BLaER1 (cell line): ENCODE data around the gene DDX49.
"Not testable (repeated sequence)": the region's sequence is repeated elsewhere in the genome, so short reads cannot be mapped to it uniquely, and the experiment has no call there.

ENCODE experiments used
- H3K27ac ChIP-seq: shearing (Covaris generic); formaldehyde crosslinking; 2 replicates; pipeline ENCODE4 v1.8.1; 2022
- H3K27me3 ChIP-seq: shearing (Covaris generic); formaldehyde crosslinking; 2 replicates; pipeline ENCODE4 v1.8.1; 2022
- H3K36me3 ChIP-seq: shearing (Covaris generic); formaldehyde crosslinking; 2 replicates; pipeline ENCODE4 v1.8.1; 2022
- H3K4me1 ChIP-seq: shearing (Covaris generic); formaldehyde crosslinking; 2 replicates; pipeline ENCODE4 v1.8.1; 2022
- H3K4me2 ChIP-seq: shearing (Covaris generic); formaldehyde crosslinking; 2 replicates; pipeline ENCODE4 v1.8.1; 2022
- H3K4me3 ChIP-seq: shearing (Covaris generic); formaldehyde crosslinking; 2 replicates; pipeline ENCODE4 v1.8.1; 2022
- H3K9ac ChIP-seq: shearing (Covaris generic); formaldehyde crosslinking; 2 replicates; pipeline ENCODE4 v1.8.1; 2022
- H3K9me3 ChIP-seq: shearing (Covaris generic); formaldehyde crosslinking; 2 replicates; pipeline ENCODE4 v1.8.1; 2022
- H4K20me1 ChIP-seq: shearing (Covaris generic); formaldehyde crosslinking; 2 replicates; pipeline ENCODE4 v1.8.1; 2022
- Cebpa-rat ChIP-seq: shearing (Covaris generic); IDR thresholded peaks from 2 replicates; pipeline ENCODE4 v1.8.1; 2022

DDX49 gene

DNA sequence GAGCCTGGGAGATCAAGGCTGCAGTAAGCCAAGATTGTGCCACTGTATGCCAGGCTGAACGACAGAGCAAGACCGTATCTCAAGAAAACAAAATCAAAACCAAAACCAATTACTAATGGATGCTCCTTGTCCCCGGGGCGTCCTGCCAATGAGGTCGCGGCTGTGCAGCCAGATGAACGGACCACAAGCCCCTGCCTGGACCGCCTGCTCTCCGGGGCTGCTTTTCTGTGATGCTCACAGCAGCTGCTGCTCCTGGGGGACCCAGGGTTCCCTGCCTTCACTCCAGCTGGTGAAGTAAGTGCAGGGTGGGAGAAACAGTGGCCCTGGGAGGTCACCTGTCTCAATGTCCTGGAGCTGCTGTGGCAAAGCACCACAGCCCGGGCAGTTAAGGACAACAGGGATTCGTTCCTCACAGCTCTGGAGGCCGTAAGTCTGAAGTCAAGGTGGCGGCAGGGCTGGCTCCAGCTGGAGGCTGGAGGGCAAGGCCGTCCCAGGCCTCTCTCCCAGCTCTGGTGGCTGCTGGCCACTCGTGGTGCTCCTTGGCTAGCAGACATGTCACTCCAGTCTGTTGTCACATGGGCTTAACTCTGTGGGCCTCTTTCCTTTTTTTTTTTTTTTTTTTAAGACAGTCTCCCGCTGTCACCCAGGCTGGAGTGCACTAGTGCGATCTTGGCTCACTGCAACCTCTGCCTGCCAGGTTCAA lies 10.4 kb upstream of the DDX49 start:
- H3K4me2 ChIP-seq: no peak overlapping the region
- H3K9ac ChIP-seq: no peak overlapping the region
- peaks cover 95% of the 10 kb centered on the region for H3K36me3 ChIP-seq
- H3K27me3 ChIP-seq: no peaks in the 10 kb centered on the region
- no peaks in the 10 kb centered on the region for H3K9me3 ChIP-seq
- peaks cover 16% of the 10 kb centered on the region for H3K4me1 ChIP-seq
- no peak overlapping the region for H3K4me3 ChIP-seq
- no peak for TF ChIP-seq Cebpa-rat
- H4K20me1 ChIP-seq: peaks cover 59% of the 10 kb centered on the region
- H3K27ac ChIP-seq: no peak overlapping the region

DNA sequence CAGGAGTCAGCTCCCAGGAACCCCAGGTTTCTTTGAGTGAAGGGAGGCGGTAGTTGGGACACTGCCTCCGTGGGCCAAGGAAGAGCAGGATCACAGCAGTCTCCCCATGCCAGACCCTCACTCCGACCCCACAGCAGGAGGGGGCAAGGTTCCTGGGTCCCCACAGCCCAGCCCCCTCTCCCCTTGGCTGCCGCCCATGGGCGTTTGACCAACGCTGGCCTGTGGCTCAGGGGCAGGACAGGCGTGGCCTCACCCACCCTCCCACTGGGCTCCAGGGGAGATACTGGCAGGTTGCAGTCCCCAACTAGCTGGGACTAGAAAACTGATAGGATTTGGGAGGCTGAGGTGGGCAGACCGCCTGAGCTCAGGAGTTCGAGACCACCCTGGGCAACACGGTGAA lies 9.5 kb upstream of the DDX49 start:
- no peak overlapping the region for H3K4me3 ChIP-seq
- H3K9ac ChIP-seq: no peak overlapping the region
- H3K36me3 ChIP-seq: peaks cover 94% of the 10 kb centered on the region
- H3K27ac ChIP-seq: no peak overlapping the region
- H3K27me3 ChIP-seq: no peaks in the 10 kb centered on the region
- H3K4me2 ChIP-seq: no peak overlapping the region
- no peak for TF ChIP-seq Cebpa-rat
- peaks cover 26% of the 10 kb centered on the region for H3K4me1 ChIP-seq
- no peaks in the 10 kb centered on the region for H3K9me3 ChIP-seq
- H4K20me1 ChIP-seq: peaks cover 68% of the 10 kb centered on the region

DNA sequence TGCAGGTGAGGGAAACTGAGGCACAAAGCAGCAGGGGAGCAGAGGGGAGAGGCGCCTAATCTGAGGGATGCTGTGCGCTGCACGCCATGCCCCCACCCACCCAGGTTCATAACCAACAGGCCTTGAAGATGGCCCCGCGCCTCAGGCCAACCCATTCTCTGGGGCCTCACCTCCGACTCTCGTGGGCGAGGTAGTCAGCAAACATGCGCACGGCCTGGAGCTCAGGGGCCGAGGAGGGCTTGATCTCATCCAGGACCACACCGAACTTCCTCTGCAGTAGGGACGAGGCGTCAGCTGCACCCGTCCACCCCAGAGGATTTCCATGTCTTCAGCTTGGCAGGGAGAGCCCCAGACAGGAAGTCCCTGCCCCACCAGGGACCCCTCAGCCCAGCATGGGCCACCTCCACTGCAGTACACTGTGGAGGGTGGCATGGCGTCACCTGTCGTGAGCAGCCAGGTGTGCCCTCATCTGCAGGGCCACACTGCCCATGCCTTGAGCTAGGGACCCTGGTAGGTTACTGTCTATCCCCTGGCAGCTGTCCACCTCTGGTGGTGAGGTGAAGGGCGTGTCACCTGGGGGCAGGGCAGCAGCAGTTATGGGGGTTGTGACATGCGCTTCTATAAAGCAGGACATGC lies 8.6 kb upstream of the DDX49 start:
- Histone ChIP-seq H3K27me3 (no peaks in the 10 kb centered on the region), H3K4me1 (peaks cover 35% of the 10 kb centered on the region), H3K9me3 (no peaks in the 10 kb centered on the region), H3K36me3 (peaks cover 86% of the 10 kb centered on the region), H3K27ac (0 out of 2 replicates have a peak overlapping the region, but pooled peaks have one; percentile 9), H3K4me3 (no peak overlapping the region), H3K4me2 (peak overlapping the region; percentile 40), H3K9ac (no peak overlapping the region), H4K20me1 (peaks cover 77% of the 10 kb centered on the region)
- no peak for TF ChIP-seq Cebpa-rat

DNA sequence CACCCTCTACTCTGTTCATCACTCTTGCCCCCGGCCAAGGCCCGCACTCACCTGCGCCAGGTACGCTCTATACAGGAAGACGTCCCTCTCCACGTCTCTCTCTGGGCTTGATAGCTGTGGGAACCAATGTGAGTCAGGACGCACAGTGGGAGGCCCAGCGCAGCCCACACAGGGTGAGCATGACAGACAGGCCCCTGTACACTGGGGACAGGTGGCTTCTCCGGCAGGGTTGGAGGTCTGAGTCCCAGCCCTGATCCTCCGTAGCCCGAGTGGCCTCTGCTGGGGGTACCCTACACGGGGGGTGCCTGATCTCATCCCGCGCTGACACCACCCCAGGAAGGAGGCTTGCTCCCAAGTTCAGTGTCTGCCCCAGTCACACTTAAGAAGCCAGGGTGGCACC lies 6.6 kb upstream of the DDX49 start:
- Histone ChIP-seq H3K9ac (no peak overlapping the region), H3K27ac (0 out of 2 replicates have a peak overlapping the region, but pooled peaks have one; percentile 22), H3K27me3 (no peaks in the 10 kb centered on the region), H3K4me2 (no peak overlapping the region), H4K20me1 (peaks cover 71% of the 10 kb centered on the region), H3K9me3 (no peaks in the 10 kb centered on the region), H3K36me3 (peaks cover 66% of the 10 kb centered on the region), H3K4me3 (no peak overlapping the region), H3K4me1 (peaks cover 55% of the 10 kb centered on the region)
- TF ChIP-seq Cebpa-rat: no peak

DNA sequence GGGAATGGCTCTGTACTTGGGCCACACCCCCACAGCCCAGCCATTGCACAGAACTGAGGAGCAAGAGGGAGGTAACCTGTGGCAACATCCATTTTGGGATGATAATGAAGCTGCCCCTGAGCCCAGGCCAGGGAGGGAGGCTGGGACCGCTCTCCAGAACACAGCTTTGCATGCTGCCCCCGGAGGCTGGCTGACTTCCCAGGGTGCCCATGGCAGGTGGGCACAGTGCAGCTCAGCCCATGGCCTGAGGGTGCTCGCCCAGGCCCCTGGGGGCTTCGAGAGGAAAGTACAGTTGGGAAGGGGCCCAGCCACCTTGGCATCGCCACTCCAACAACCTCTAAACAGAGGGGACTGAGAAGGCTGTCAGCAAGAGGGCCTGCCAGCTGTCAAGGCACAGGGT lies 6.0 kb upstream of the DDX49 start:
- Histone ChIP-seq H3K27ac (0 out of 2 replicates have a peak overlapping the region, but pooled peaks have one; percentile 22), H3K9ac (peak overlapping the region; percentile 54), H3K4me3 (no peak overlapping the region), H3K9me3 (no peaks in the 10 kb centered on the region), H3K4me1 (peaks cover 60% of the 10 kb centered on the region), H3K36me3 (peaks cover 62% of the 10 kb centered on the region), H4K20me1 (peaks cover 71% of the 10 kb centered on the region), H3K4me2 (0 out of 2 replicates have a peak overlapping the region, but pooled peaks have one; percentile 17), H3K27me3 (no peaks in the 10 kb centered on the region)
- TF ChIP-seq Cebpa-rat: no peak

DNA sequence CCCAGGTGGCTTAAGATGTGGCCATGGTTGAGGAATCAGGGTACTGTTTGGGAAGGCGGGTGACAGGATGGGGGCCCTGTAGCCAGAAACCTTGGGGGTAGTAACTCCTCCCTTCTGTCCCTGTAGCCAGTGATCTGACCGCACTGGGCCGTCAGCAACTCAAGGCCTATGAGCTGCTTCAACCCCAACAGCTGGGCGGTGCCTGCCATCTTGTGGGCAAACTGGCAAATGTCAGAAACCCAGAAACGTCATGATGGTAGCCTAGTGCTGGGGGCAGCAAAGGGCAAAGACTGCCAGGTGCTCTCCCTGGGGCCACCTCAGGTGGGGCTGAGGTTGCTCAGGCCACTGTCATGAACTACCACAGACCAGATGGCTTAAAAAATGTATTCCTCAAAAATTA lies 3.9 kb upstream of the DDX49 start:
- Histone ChIP-seq H3K9ac (peak overlapping the region; percentile 57; the same call in 1 of the 2 replicates), H3K4me3 (peak overlapping the region; percentile 42; the same call in 1 of the 2 replicates), H4K20me1 (peaks cover 61% of the 10 kb centered on the region), H3K27me3 (no peaks in the 10 kb centered on the region), H3K4me2 (peak overlapping the region; percentile 92), H3K36me3 (peaks cover 44% of the 10 kb centered on the region), H3K4me1 (peaks cover 68% of the 10 kb centered on the region), H3K27ac (peak overlapping the region; percentile 52), H3K9me3 (no peaks in the 10 kb centered on the region)
- no peak for TF ChIP-seq Cebpa-rat

DNA sequence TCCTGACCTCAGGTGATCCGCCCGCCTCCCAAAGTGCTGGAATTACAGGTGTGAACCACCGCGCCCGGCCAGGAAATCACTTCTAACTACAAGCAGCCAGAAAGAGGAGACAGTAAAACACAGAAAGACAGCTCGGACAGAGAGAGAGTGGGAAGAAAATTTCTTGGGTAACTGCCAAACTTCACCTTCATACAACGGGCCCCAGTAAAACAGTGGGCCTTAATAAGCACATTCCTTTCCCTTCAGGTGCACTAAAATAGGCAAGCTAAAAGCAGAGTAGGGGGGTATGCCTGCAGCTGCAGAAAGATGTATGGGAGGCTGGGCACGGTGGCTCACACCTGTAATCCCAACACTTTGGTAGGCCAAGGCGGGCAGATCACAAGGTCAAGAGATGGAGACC lies 1.9 kb upstream of the DDX49 start:
- H3K4me3 ChIP-seq: 0 out of 2 replicates have a peak overlapping the region, but pooled peaks have one; percentile 95
- H4K20me1 ChIP-seq: peaks cover 64% of the 10 kb centered on the region

DNA sequence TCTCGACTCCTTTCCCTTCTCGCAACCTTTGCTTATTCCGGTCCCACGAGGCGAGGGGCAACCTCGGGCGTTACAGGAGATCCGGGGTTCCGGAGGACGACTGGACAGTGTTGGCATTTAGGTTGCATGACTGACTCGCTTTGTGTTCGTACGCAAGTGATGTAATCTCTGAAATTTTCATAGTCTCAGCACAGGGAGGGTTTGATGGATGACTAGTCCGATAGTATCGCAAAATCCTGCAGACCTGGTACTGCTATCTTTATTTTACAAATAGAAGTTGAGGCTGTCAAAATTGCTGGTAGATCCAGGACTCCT lies 342 bp downstream of the DDX49 start:
- Histone ChIP-seq H3K9ac (peak overlapping the region; percentile 86), H3K27ac (peak overlapping the region; percentile 71), H3K4me3 (peak overlapping the region; percentile 95), H3K9me3 (no peaks in the 10 kb centered on the region), H3K36me3 (peaks cover 47% of the 10 kb centered on the region), H3K4me2 (peak overlapping the region; percentile 95), H3K27me3 (no peaks in the 10 kb centered on the region), H4K20me1 (peaks cover 64% of the 10 kb centered on the region), H3K4me1 (peaks cover 49% of the 10 kb centered on the region)
- no peak for TF ChIP-seq Cebpa-rat

More for the DNA sequence above, 1.9 kb upstream of the DDX49 start:
- peaks cover 47% of the 10 kb centered on the region for H3K36me3 ChIP-seq
- H3K9me3 ChIP-seq, H3K27me3 ChIP-seq, H3K27ac ChIP-seq: not testable (repeated sequence)
- peaks cover 65% of the 10 kb centered on the region for H3K4me1 ChIP-seq
- H3K9ac ChIP-seq: peak overlapping the region; percentile 92; the same call in 1 of the 2 replicates
- H3K4me2 ChIP-seq: peak overlapping the region; percentile 83

DNA sequence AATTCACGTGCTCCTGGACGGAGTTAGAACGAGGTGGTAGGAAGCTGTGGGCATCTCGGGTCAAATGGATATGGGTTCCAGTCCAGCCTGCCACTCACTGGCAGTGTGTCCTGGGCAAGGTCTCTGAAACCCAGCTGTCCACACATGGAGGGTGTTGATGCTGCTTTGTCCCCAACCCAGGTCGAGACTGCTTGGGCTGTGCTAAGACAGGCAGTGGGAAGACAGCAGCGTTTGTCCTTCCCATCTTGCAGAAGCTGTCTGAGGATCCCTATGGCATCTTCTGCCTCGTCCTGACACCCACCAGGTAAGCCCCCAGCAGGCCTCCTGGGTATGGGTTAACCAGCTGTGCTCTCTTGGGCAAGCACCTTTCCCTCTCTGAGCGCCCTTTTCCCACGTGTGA lies 885 bp downstream of the DDX49 start:
- no peak for TF ChIP-seq Cebpa-rat
- Histone ChIP-seq H3K4me2 (peak overlapping the region; percentile 95), H3K4me1 (peaks cover 44% of the 10 kb centered on the region), H3K27me3 (no peaks in the 10 kb centered on the region), H3K9me3 (no peaks in the 10 kb centered on the region), H3K9ac (peak overlapping the region; percentile 86), H3K36me3 (peaks cover 50% of the 10 kb centered on the region), H4K20me1 (peaks cover 64% of the 10 kb centered on the region), H3K27ac (peak overlapping the region; percentile 71), H3K4me3 (peak overlapping the region; percentile 95)

DNA sequence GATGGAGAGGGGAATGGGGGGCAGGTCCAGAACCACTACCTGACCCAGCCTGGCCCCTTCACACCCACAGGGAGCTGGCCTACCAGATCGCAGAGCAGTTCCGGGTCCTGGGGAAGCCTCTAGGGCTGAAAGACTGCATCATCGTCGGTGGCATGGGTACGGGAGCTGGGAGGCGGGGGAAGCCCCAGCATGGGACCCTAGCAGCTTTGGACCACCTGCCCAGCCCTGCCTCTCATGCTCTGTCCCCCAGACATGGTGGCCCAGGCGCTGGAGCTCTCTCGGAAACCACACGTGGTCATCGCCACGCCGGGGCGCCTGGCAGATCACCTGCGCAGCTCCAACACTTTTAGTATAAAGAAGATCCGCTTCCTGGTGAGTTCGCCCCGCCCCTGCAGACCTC lies 2.1 kb downstream of the DDX49 start:
- Histone ChIP-seq H3K9me3 (no peaks in the 10 kb centered on the region), H3K4me2 (no peak overlapping the region), H3K27me3 (no peaks in the 10 kb centered on the region), H3K27ac (no peak overlapping the region), H3K9ac (no peak overlapping the region), H4K20me1 (peaks cover 60% of the 10 kb centered on the region), H3K4me1 (peaks cover 32% of the 10 kb centered on the region), H3K36me3 (peaks cover 62% of the 10 kb centered on the region), H3K4me3 (no peak overlapping the region)
- no peak for TF ChIP-seq Cebpa-rat
